SH-SY5Y (cell line): Measurements from ENCODE around the gene CASKIN2.

Experiments
- GATA2 ChIP-seq: IDR thresholded peaks from 2 replicates; pipeline ENCODE4 v1.6.1; 2011; ENCODE audit warnings: mild to moderate bottlenecking, low read depth, low read length
- GATA3 ChIP-seq: IDR thresholded peaks from 2 replicates; pipeline ENCODE4 v1.6.1; 2011; ENCODE audit warnings: low read depth, mild to moderate bottlenecking, low read length, moderate library complexity

The CASKIN2 gene

DNA sequence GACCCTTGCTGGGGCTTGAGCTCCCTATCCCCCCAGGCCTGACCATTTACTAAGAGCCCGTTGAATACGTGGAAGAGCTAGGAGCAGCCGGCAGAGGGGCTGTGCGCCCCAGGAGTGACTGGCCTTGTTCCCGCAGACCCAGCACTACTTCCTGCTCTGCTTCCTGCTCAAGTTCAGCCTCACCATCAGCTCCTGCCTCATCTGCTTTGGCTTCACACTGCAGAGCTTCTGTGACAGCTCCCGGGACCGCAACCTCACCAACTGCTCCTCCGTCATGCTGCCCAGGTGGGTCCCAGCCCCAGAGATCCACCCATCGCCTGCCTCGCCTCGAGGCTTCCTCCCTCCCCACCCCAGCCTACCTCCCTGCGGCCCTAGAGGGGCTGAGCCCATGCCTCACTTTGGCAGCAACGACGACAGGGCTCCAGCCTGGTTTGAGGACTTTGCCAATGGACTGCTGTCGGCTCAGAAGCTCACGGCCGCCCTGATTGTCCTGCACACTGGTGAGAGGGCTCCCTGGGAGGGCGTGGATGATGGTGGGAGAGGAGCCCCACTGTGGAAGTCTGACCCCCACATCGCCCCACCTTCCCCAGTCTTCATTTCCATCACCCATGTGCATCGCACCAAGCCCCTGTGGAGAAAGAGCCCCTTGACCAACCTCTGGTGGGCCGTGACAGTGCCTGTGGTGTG lies 17.2 kb downstream of the CASKIN2 start:
- TF ChIP-seq GATA3 (no peak), GATA2 (no peak)

DNA sequence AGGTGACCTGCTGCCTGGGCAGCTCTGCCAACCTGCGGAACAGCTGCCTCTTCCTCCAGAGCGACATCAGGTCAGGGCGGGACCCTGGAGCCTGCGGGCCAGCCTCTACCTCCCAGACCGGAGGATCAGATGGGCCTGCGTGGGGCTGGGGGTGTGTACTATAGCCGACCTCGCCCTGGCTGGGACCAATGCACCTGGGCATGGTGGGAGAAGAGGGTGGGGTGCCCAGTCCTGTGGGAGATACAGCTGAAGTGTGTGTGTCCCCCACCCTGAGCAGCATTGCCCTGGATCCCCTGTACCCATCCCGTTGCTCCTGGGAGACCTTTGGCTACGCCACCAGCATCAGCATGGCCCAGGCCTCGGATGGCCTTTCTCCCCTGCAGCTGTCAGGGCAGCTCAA lies 19.3 kb downstream of the CASKIN2 start:
- TF ChIP-seq GATA2 (no peak), GATA3 (no peak)

GRCh38 chr17:75494326-75494877 lies 20.9 kb downstream of the CASKIN2 start:
- no peak for TF ChIP-seq GATA3
- TF ChIP-seq GATA2, result no peak

GRCh38 chr17:75493476-75494129 lies 21.7 kb downstream of the CASKIN2 start:
- TF ChIP-seq GATA3 (no peak), GATA2 (no peak)

DNA sequence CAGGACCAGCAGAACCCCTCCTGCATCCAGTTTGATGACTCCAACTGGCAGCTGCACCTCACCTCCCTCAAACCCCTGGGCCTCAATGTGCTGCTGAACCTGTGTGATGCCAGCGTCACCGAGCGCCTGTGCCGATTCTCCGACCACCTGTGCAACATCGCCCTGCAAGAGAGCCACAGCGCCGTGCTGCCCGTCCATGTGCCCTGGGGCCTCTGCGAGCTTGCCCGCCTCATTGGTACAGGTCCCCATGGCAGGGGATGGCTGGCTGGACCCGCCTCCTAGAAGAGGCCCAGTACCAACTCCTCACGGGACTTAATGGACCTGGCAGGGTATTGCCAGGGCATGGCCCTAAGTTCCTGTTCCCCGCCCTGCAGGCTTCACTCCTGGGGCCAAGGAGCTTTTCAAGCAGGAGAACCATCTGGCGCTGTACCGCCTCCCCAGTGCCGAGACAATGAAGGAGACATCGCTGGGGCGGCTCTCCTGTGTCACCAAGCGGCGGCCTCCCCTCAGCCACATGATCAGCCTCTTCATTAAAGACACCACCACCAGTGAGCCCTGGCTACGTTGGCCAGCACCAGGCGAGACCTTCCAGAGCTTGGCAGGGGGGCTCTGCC lies 22.7 kb downstream of the CASKIN2 start:
- TF ChIP-seq GATA2 (no peak), GATA3 (no peak)

DNA sequence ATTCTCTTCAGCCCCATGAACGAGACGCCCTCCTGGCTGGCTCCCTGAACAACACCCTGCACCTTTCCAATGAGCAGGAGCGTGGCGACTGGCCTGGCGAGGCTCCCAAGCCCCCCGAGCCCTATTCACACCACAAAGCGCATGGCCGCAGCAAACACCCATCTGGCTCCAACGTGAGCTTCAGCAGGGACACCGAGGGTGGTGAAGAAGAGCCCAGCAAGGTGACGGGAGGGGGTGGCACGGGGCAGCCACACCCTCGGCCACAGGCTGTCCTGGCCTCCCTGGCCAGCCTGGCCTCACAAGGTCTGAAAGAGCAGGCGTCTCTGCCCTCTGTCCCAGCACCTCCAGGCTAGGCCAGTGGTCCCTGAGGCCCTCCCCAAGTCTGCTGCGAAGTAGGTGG lies 23.7 kb downstream of the CASKIN2 start:
- TF ChIP-seq GATA3 (no peak), GATA2 (no peak)

GRCh38 chr17:75490953-75491649 lies 24.2 kb downstream of the CASKIN2 start:
- TF ChIP-seq GATA2, result no peak
- no peak for TF ChIP-seq GATA3

DNA sequence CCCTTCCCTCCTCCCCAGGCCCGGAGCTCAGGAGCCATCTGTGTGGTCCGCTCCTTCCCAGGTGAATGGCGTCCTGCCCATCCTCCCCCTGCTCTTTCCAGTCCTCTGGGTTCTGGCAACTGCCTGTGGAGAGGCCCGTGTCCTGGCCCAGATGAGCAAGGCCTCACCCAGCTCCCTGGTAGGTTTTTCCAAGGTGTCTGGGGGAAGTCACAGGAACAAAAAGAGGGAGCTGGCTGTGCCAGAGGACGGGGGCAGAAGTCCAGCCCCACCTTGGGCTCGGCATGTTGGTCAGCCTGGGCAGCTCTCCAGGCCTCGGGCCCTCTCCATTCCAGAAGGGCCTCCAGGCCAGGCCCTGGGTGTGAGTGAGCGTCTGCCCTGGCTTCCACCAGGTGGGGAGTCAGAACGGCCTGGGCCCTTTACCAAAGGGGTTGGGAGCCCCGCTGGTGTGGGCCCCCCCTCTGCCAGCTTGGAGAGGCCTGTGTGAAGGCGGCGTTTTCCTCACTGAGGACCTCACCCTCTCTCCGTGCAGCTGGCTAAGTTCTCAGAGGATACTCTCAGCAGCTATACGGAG lies 25.1 kb downstream of the CASKIN2 start:
- no peak for TF ChIP-seq GATA3
- no peak for TF ChIP-seq GATA2

GRCh38 chr17:75489511-75489955 lies 25.8 kb downstream of the CASKIN2 start:
- TF ChIP-seq GATA3 (no peak), GATA2 (no peak)

GRCh38 chr17:75488693-75489510 lies 26.4 kb downstream of the CASKIN2 start:
- TF ChIP-seq GATA3 (no peak), GATA2 (no peak)

- no peak for TF ChIP-seq GATA3
- TF ChIP-seq GATA2, result no peak
Observed at GRCh38 chr17:75487351-75488070, 27.8 kb downstream of the CASKIN2 start.

GRCh38 chr17:75486951-75487350 lies 28.4 kb downstream of the CASKIN2 start:
- TF ChIP-seq GATA3 (no peak), GATA2 (no peak)
